WTC11 (cell line): ENCODE results near the gene IKBKE. TPM values are rescaled to one million over a fixed set of nuclear protein-coding genes. Genes with fewer than 3 reads are reported as not detected.

Experiments
- ATAC-seq: fragments of 200-7000 bp; cut with Tn5 transposase; 2 replicates; pipeline ENCODE4 v1.10.0; 2021; ENCODE audit warnings: mild to moderate bottlenecking, moderate library complexity
- CTCF ChIA-PET: fragments of 300-600 bp; sonication (Branson Sonifier 250); formaldehyde crosslinking; loops from one replicate; lab custom pipeline; 2021; ENCODE audit warnings: antibody characterized with exemption; lab: Charles Lee
- POLR2A ChIA-PET: fragments of 350-600 bp; sonication (Branson Sonifier 250); formaldehyde crosslinking; loops from one replicate; lab custom pipeline; 2021; ENCODE audit warnings: antibody characterized with exemption; lab: Charles Lee
- DNase-seq: peaks from one replicate; pipeline ENCODE4 v3.0.0; 2021; ENCODE audit warnings: low spot score
- H3K27ac Mint-ChIP-seq: 2 replicates; pipeline ENCODE4 v1.8.0; 2021; ENCODE audit warnings: mixed read lengths
- H3K27me3 Mint-ChIP-seq: 2 replicates; pipeline ENCODE4 v1.8.0; 2021; ENCODE audit warnings: low read depth, mild to moderate bottlenecking, moderate library complexity, mixed read lengths
- H3K36me3 Mint-ChIP-seq: 2 replicates; pipeline ENCODE4 v1.8.0; 2021; ENCODE audit warnings: mixed read lengths
- H3K4me1 Mint-ChIP-seq: 2 replicates; pipeline ENCODE4 v1.8.0; 2022; ENCODE audit warnings: mixed read lengths
- H3K4me3 Mint-ChIP-seq: 2 replicates; pipeline ENCODE4 v1.8.0; 2021; ENCODE audit warnings: mild to moderate bottlenecking, moderate library complexity, mixed read lengths
- H3K9me3 Mint-ChIP-seq: 2 replicates; pipeline ENCODE4 v1.8.0; 2021; ENCODE audit warnings: mixed read lengths
- ARID4B ChIP-seq: sonication (generic); formaldehyde crosslinking; IDR thresholded peaks from 2 replicates; pipeline ENCODE4 v1.8.0; 2023; ENCODE audit warnings: missing genetic modification reagents, mild to moderate bottlenecking, borderline replicate concordance
- CBFB ChIP-seq: sonication (generic); formaldehyde crosslinking; IDR thresholded peaks from 2 replicates; pipeline ENCODE4 v1.8.1; 2022; ENCODE audit warnings: mild to moderate bottlenecking, low read depth, missing genetic modification reagents
- ETV6 ChIP-seq: sonication (generic); formaldehyde crosslinking; IDR thresholded peaks from 2 replicates; pipeline ENCODE4 v1.8.1; 2022; ENCODE audit warnings: mild to moderate bottlenecking, missing genetic modification reagents
- FOXP1 ChIP-seq: sonication (generic); formaldehyde crosslinking; IDR thresholded peaks from 2 replicates; pipeline ENCODE4 v1.8.0; 2022; ENCODE audit warnings: missing genetic modification reagents, mild to moderate bottlenecking, moderate library complexity, borderline replicate concordance
- GRHL2 ChIP-seq: fragments of 250-450 bp; sonication (Bioruptor Pico); IDR thresholded peaks from 2 replicates; pipeline ENCODE4 v1.8.0; 2022; ENCODE audit warnings: mild to moderate bottlenecking, moderate library complexity; ENCODE audit not compliant: insufficient replicate concordance, severe bottlenecking
- HMGXB4 ChIP-seq: sonication (generic); formaldehyde crosslinking; IDR thresholded peaks from 2 replicates; pipeline ENCODE4 v1.8.1; 2023; ENCODE audit warnings: mild to moderate bottlenecking, moderate library complexity, missing genetic modification reagents
- USF1 ChIP-seq: sonication (generic); formaldehyde crosslinking; IDR thresholded peaks from 2 replicates; pipeline ENCODE4 v1.8.0; 2022; ENCODE audit warnings: mild to moderate bottlenecking, missing genetic modification reagents
- ZNF121 ChIP-seq: sonication (generic); formaldehyde crosslinking; IDR thresholded peaks from 2 replicates; pipeline ENCODE4 v1.8.0; 2023; ENCODE audit warnings: missing genetic modification reagents
- ZNF138 ChIP-seq: sonication (generic); formaldehyde crosslinking; conservative IDR thresholded peaks from 2 replicates; pipeline ENCODE4 v1.8.1; 2022; ENCODE audit warnings: mild to moderate bottlenecking, moderate library complexity, missing genetic modification reagents
- ZNF671 ChIP-seq: fragments of 250-450 bp; sonication (Bioruptor Pico); IDR thresholded peaks from 2 replicates; pipeline ENCODE4 v1.8.0; 2021; ENCODE audit warnings: mild to moderate bottlenecking
- total RNA-seq: library from RNA; stranded (reverse); gene quantifications from 3 replicates; pipeline ENCODE4 v1.2.3, GENCODE V29; 2021
- TF ChIP-seq, protein P1 (sequence below): sonication (generic); formaldehyde crosslinking; IDR thresholded peaks from 2 replicates; pipeline ENCODE4 v1.8.0; 2022; ENCODE audit warnings: mild to moderate bottlenecking, missing genetic modification reagents
- TF ChIP-seq, protein P2 (sequence below): sonication (generic); formaldehyde crosslinking; IDR thresholded peaks from 2 replicates; pipeline ENCODE4 v1.8.0; 2022; ENCODE audit warnings: missing genetic modification reagents
- TF ChIP-seq, protein P3 (sequence below): fragments of 200-600 bp; IDR thresholded peaks from 2 replicates; pipeline ENCODE4 v1.8.0; 2022; ENCODE audit warnings: antibody characterized with exemption
- TF ChIP-seq, protein P4 (sequence below): sonication (generic); formaldehyde crosslinking; IDR thresholded peaks from 2 replicates; pipeline ENCODE4 v1.8.0; 2022; ENCODE audit warnings: mild to moderate bottlenecking, missing genetic modification reagents

IKBKE gene
- total RNA-seq, 1 experiment from 2014 or later = 8.1 TPM

DNA sequence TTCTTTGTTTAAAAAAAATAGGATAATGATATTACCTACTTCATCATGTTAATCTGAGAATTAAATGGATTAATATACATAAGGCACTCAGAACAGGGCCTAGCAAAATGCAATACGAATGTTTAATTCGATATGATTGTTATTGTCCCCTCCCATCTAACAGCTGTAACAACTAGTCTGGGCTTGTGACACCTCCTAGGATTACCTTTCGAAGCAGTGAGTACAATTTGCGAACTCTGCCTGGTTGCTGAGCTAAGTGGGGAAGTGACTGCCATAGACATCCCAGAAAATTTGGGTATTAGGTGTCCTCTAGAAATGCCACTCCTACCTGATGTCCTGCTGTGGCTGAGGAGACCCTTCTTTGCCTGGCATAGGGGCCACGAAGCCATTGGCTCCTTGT is 40.1 kb downstream of the IKBKE start:
- no peak overlapping the region for H3K27ac Mint-ChIP-seq
- peaks cover 26% of the 10 kb centered on the region for H3K4me1 Mint-ChIP-seq
- TF ChIP-seq GRHL2 (CRISPR knock-in tag) = no peak
- no peaks in the 10 kb centered on the region for H3K36me3 Mint-ChIP-seq
- DNase-seq = no peak
- ChIA-PET CTCF (no interaction called here), POLR2A (no interaction called here)
- ATAC-seq = no peak
- no peak overlapping the region for H3K4me3 Mint-ChIP-seq
- peaks cover 58% of the 10 kb centered on the region for H3K27me3 Mint-ChIP-seq
- no peaks in the 10 kb centered on the region for H3K9me3 Mint-ChIP-seq

GRCh38 chr1:206511362-206512057 is 41.2 kb downstream of the IKBKE start:
- peaks cover 22% of the 10 kb centered on the region for H3K4me1 Mint-ChIP-seq
- no peak overlapping the region for H3K27ac Mint-ChIP-seq
- H3K4me3 Mint-ChIP-seq = no peak overlapping the region
- no peaks in the 10 kb centered on the region for H3K36me3 Mint-ChIP-seq
- POLR2A ChIA-PET = no interaction called here
- peaks cover 47% of the 10 kb centered on the region for H3K27me3 Mint-ChIP-seq
- DNase-seq (no peak), ATAC-seq (peak; percentile 3; the same call in 1 of the 2 replicates)
- CTCF ChIA-PET = interaction anchor here (0.6 to 2.2 kb wide), 10 partner anchors 8 to 152 kb away, joined by 3 to 9 read pairs (median 4); partner anchors contain the start of gene EIF2D
- H3K9me3 Mint-ChIP-seq = no peaks in the 10 kb centered on the region
- TF ChIP-seq, protein P1, sequence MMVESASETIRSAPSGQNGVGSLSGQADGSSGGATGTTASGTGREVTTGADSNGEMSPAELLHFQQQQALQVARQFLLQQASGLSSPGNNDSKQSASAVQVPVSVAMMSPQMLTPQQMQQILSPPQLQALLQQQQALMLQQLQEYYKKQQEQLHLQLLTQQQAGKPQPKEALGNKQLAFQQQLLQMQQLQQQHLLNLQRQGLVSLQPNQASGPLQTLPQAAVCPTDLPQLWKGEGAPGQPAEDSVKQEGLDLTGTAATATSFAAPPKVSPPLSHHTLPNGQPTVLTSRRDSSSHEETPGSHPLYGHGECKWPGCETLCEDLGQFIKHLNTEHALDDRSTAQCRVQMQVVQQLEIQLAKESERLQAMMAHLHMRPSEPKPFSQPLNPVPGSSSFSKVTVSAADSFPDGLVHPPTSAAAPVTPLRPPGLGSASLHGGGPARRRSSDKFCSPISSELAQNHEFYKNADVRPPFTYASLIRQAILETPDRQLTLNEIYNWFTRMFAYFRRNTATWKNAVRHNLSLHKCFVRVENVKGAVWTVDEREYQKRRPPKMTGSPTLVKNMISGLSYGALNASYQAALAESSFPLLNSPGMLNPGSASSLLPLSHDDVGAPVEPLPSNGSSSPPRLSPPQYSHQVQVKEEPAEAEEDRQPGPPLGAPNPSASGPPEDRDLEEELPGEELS (CRISPR knock-in tag) = no peak
- TF ChIP-seq FOXP1 (CRISPR knock-in tag) (no peak), ZNF138 (CRISPR knock-in tag) (no peak), ETV6 (CRISPR knock-in tag) (no peak), ZNF671 (CRISPR knock-in tag) (no peak), HMGXB4 (CRISPR knock-in tag) (no peak), CBFB (CRISPR knock-in tag) (no peak), ARID4B (CRISPR knock-in tag) (no peak), ZNF121 (CRISPR knock-in tag) (no peak), USF1 (CRISPR knock-in tag) (no peak)
- TF ChIP-seq, protein P2, sequence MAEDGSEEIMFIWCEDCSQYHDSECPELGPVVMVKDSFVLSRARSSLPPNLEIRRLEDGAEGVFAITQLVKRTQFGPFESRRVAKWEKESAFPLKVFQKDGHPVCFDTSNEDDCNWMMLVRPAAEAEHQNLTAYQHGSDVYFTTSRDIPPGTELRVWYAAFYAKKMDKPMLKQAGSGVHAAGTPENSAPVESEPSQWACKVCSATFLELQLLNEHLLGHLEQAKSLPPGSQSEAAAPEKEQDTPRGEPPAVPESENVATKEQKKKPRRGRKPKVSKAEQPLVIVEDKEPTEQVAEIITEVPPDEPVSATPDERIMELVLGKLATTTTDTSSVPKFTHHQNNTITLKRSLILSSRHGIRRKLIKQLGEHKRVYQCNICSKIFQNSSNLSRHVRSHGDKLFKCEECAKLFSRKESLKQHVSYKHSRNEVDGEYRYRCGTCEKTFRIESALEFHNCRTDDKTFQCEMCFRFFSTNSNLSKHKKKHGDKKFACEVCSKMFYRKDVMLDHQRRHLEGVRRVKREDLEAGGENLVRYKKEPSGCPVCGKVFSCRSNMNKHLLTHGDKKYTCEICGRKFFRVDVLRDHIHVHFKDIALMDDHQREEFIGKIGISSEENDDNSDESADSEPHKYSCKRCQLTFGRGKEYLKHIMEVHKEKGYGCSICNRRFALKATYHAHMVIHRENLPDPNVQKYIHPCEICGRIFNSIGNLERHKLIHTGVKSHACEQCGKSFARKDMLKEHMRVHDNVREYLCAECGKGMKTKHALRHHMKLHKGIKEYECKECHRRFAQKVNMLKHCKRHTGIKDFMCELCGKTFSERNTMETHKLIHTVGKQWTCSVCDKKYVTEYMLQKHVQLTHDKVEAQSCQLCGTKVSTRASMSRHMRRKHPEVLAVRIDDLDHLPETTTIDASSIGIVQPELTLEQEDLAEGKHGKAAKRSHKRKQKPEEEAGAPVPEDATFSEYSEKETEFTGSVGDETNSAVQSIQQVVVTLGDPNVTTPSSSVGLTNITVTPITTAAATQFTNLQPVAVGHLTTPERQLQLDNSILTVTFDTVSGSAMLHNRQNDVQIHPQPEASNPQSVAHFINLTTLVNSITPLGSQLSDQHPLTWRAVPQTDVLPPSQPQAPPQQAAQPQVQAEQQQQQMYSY (CRISPR knock-in tag) = no peak
- TF ChIP-seq, protein P3, sequence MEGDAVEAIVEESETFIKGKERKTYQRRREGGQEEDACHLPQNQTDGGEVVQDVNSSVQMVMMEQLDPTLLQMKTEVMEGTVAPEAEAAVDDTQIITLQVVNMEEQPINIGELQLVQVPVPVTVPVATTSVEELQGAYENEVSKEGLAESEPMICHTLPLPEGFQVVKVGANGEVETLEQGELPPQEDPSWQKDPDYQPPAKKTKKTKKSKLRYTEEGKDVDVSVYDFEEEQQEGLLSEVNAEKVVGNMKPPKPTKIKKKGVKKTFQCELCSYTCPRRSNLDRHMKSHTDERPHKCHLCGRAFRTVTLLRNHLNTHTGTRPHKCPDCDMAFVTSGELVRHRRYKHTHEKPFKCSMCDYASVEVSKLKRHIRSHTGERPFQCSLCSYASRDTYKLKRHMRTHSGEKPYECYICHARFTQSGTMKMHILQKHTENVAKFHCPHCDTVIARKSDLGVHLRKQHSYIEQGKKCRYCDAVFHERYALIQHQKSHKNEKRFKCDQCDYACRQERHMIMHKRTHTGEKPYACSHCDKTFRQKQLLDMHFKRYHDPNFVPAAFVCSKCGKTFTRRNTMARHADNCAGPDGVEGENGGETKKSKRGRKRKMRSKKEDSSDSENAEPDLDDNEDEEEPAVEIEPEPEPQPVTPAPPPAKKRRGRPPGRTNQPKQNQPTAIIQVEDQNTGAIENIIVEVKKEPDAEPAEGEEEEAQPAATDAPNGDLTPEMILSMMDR = no peak
- TF ChIP-seq, protein P4, sequence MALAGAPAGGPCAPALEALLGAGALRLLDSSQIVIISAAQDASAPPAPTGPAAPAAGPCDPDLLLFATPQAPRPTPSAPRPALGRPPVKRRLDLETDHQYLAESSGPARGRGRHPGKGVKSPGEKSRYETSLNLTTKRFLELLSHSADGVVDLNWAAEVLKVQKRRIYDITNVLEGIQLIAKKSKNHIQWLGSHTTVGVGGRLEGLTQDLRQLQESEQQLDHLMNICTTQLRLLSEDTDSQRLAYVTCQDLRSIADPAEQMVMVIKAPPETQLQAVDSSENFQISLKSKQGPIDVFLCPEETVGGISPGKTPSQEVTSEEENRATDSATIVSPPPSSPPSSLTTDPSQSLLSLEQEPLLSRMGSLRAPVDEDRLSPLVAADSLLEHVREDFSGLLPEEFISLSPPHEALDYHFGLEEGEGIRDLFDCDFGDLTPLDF (CRISPR knock-in tag) = no peak
